SKM-1 treated with dmso at 0.1 percent for 144 hours (cell line): ENCODE results near the gene PRDM15.

ENCODE experiments used
- DNase-seq: peaks from one replicate; lab custom pipeline; 2025; ENCODE audit not compliant: unreplicated experiment; lab: John Stamatoyannopoulos, UW

Gene PRDM15

GRCh38 chr21:41752231-41752681 lies 126.9 kb downstream of the PRDM15 start:
- no peak for DNase-seq

GRCh38 chr21:41751611-41752011 lies 127.5 kb downstream of the PRDM15 start:
- DNase-seq = no peak

- no peak for DNase-seq
Measured at GRCh38 chr21:41750532-41751151, 128.5 kb downstream of the PRDM15 start.

- no peak for DNase-seq
Measured at GRCh38 chr21:41750051-41750450, 129.1 kb downstream of the PRDM15 start.

GRCh38 chr21:41749286-41749685 lies 129.9 kb downstream of the PRDM15 start:
- DNase-seq = no peak
